C4-2B (cell line): Measurements from ENCODE around the gene TTC28.

ENCODE experiments used
- H3K27ac ChIP-seq: fragments of 450-650 bp; 2 replicates; pipeline ENCODE4 v1.5.1; 2017
- ZFX ChIP-seq: fragments of 450-650 bp; IDR thresholded peaks from 2 replicates; pipeline ENCODE4 v1.6.1; 2017
- TF ChIP-seq, protein P1 (sequence below): fragments of 450-650 bp; conservative IDR thresholded peaks from 2 replicates; pipeline ENCODE4 v1.5.1; 2017; ENCODE audit warnings: mild to moderate bottlenecking

TTC28 gene

DNA sequence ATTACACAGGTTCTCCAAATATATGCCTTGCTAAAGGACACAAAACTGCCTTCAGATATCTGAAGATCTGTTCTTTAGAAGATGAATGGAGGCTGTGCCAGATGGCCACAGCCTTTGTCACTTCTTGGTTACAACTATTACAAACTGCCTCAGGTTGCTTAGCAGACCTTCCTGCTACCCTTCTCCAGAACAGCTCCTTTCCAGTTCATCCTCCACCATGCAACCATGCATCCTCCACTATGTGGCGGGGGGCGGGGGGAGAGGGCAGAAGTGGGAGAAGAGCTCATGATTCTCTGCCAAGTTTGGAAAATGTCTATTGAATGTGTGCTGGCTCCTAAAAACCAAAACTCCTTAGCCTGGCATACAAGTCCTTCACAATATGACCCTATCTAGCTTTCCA is 267.5 kb downstream of the TTC28 start:
- H3K27ac ChIP-seq: no peak overlapping the region
- TF ChIP-seq ZFX: no peak
- TF ChIP-seq, protein P1, sequence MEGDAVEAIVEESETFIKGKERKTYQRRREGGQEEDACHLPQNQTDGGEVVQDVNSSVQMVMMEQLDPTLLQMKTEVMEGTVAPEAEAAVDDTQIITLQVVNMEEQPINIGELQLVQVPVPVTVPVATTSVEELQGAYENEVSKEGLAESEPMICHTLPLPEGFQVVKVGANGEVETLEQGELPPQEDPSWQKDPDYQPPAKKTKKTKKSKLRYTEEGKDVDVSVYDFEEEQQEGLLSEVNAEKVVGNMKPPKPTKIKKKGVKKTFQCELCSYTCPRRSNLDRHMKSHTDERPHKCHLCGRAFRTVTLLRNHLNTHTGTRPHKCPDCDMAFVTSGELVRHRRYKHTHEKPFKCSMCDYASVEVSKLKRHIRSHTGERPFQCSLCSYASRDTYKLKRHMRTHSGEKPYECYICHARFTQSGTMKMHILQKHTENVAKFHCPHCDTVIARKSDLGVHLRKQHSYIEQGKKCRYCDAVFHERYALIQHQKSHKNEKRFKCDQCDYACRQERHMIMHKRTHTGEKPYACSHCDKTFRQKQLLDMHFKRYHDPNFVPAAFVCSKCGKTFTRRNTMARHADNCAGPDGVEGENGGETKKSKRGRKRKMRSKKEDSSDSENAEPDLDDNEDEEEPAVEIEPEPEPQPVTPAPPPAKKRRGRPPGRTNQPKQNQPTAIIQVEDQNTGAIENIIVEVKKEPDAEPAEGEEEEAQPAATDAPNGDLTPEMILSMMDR: no peak

DNA sequence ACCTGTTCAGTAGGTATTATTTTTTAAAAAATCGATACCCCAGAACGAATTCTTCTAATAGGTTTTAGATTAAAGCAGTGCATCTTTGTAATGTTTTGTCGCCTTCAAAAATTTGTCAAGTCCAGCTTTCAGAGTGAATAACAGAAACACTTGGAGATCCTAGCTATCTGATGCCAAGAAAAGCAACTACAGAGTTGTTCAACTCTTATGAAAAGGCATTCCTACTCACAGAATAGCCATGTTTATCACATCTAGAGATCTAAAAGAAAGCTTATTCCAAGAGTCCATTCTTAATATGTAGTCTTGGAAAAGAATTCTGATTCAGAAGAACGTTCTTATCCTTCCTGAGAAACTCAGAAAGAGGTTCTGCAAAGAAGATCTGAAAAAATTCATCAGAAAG is 268.5 kb downstream of the TTC28 start:
- TF ChIP-seq, protein P1: no peak
- no peak for TF ChIP-seq ZFX
- H3K27ac ChIP-seq: no peak overlapping the region

DNA sequence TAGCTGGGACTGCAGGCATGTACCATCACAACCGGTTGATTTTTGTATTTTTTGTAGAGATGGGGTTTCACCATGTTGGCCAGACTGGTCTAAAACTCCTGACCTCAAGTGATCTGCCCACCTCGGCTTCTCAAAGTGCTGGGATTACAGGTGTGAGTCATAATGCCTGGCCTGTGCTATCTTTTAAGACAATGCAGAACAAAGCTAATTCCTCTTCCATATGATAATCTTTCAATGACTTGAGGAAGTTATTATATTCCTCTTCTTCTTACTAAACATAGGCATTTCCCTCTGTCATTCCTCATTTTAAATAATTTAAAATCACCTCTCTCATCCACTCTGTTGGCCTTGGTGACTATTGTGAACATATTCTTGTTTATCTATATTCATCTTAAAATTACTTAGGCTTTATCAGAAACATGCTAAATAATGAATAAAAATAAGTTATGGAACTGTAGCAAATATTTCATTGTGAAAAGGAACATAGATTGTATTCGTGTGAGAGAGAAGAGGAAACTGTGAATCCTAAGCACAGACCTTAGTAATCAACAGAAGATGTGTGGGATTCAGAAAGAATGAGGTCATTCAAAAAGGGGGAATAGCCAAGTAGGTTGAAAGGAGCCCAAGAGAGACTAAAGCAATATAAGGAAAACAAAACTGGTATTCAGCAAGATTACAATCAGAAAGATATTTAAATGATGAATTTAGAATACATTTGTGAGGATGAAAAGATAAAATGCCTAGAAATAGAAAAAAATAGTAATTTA is 269.4 kb downstream of the TTC28 start:
- no peak overlapping the region for H3K27ac ChIP-seq
- TF ChIP-seq, protein P1: no peak
- TF ChIP-seq ZFX: no peak

DNA sequence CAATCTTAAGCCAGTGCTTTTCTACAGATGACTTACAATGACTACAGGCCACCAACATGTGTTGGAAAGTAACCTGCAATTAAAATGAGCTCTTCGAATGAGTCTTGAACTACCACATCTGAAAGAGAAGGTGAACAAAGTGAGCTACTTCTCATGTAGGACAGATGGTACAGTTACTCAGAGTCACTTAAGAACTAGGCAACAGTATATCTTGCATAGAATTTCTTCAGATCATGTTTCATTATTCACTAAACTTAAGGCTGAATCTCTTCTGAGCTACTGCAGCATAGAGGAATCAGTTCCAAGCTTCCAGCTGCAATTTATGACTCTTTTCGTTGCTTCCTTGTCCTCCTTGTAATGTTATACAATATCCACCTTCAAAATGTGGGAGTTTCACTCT is 270.9 kb downstream of the TTC28 start:
- TF ChIP-seq, protein P1: no peak
- no peak for TF ChIP-seq ZFX
- no peak overlapping the region for H3K27ac ChIP-seq

DNA sequence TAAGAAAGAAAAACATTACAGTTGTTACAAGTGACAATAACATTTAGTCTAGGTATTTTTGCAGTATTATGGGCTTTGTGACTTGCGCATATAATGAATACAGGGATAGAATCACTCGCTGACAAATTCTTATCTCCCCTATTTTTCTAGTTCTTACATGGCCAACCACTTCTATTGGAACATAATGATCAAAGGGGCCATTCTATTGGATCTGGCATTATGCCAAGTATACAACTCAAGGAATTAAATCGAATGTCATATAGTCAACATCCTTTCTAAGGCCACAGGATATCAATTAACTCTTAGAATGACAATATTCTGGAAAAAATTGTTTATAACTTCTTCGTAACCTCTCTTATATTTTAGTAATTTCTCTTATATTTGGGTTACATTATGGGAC is 272.0 kb downstream of the TTC28 start:
- no peak overlapping the region for H3K27ac ChIP-seq
- TF ChIP-seq ZFX: no peak
- TF ChIP-seq, protein P1: no peak

DNA sequence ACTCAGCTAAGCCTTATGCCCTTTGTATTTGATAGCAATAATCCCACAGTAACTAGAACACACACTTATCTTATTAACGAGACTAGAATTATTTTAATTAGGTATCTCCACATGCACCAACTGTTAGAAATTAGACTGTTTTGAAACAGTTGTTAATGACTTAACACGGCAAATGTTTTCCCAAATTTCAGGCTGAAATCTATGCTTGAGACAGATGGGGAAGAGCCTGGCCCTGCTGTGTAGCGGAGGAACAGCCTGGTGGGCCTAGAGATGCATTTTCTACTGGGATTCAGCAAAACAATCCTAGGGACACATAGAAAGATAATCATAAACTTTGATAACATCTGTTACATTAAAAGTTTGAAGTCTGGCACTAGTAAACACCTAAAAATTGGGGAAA is 273.4 kb downstream of the TTC28 start:
- no peak overlapping the region for H3K27ac ChIP-seq
- TF ChIP-seq ZFX: no peak
- TF ChIP-seq, protein P1: no peak

DNA sequence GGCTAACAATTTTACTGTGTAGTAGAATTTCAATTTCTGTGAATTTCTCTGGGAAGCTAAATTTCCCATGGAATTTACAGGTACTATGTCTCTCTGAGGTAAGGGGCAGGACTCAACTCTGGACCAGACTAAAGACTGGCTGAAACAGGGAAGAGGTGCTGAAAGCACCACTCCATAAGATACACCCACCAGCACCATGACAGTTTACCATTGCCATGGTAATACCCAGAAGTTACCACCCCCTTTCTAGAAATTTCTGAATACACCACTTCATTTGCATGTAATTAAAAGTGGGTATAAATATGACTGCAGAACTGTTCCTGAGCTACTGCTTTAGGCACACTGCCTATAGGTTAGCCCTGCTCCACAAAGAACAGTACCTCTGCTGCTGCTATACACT is 274.1 kb downstream of the TTC28 start:
- no peak for TF ChIP-seq ZFX
- TF ChIP-seq, protein P1: no peak

More for the DNA sequence above, 274.1 kb downstream of the TTC28 start:
- H3K27ac ChIP-seq: no peak overlapping the region
